Thyroid gland (tissue), 4 donors: ENCODE measurements around the gene DVL2.

Experiments
- POLR2A ChIP-seq, 2 donors: fragments of 450-650 bp; IDR thresholded peaks; one replicate each; pipeline ENCODE4 v1.6.1; 2017; ENCODE audit warnings: antibody characterized with exemption in 2 of 2, mild to moderate bottlenecking in 2 of 2, moderate library complexity in 1 of 2
- TF ChIP-seq, protein P1 (sequence below), 6 experiments: fragments of 200-600 bp in 3 of 6; fragments of 450-650 bp in 3 of 6; sonication (generic) in 3 of 6; IDR thresholded peaks; one replicate each; pipeline ENCODE4 v1.5.1; 2016 to 2019; ENCODE audit warnings: antibody characterized with exemption in 6 of 6, mild to moderate bottlenecking in 2 of 6, inconsistent platforms in 1 of 6, moderate library complexity in 1 of 6

GRCh38 chr17:7281074-7281952, 47.0 kb upstream of the DVL2 start, which contains the start of gene SLC2A4:
- TF ChIP-seq, protein P1, sequence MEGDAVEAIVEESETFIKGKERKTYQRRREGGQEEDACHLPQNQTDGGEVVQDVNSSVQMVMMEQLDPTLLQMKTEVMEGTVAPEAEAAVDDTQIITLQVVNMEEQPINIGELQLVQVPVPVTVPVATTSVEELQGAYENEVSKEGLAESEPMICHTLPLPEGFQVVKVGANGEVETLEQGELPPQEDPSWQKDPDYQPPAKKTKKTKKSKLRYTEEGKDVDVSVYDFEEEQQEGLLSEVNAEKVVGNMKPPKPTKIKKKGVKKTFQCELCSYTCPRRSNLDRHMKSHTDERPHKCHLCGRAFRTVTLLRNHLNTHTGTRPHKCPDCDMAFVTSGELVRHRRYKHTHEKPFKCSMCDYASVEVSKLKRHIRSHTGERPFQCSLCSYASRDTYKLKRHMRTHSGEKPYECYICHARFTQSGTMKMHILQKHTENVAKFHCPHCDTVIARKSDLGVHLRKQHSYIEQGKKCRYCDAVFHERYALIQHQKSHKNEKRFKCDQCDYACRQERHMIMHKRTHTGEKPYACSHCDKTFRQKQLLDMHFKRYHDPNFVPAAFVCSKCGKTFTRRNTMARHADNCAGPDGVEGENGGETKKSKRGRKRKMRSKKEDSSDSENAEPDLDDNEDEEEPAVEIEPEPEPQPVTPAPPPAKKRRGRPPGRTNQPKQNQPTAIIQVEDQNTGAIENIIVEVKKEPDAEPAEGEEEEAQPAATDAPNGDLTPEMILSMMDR (IDR thresholded peaks at IDR 0.05): no peak
- TF ChIP-seq POLR2A (IDR thresholded peaks at IDR 0.05): no peak
